Activated CD4-positive, CD25-positive, alpha-beta regulatory T cell (primary cell): ENCODE data around the gene GOLIM4.
"Not testable (repeated sequence)": the region's sequence is repeated elsewhere in the genome, so short reads cannot be mapped to it uniquely, and the experiment has no call there.

Experiments
- DNase-seq, 4 experiments: peaks; one replicate each; lab custom pipeline; 2025; lab: John Stamatoyannopoulos, UW

GOLIM4 gene

GRCh38 chr3:168047190-168047795, 48.4 kb downstream of the GOLIM4 start:
- DNase-seq: no peak

- DNase-seq: no peak
These were observed 51.7 kb downstream of the GOLIM4 start for GRCh38 chr3:168044049-168044448.

- no peak for DNase-seq
These were observed 55.0 kb downstream of the GOLIM4 start for GRCh38 chr3:168040607-168041208.

- DNase-seq: no peak
These were observed 58.7 kb downstream of the GOLIM4 start for GRCh38 chr3:168037020-168037419.

GRCh38 chr3:168036619-168037018, 59.1 kb downstream of the GOLIM4 start:
- DNase-seq: no peak

- DNase-seq: no peak
These were observed 61.4 kb downstream of the GOLIM4 start for GRCh38 chr3:168034152-168034928.

GRCh38 chr3:168030577-168030976, 65.1 kb downstream of the GOLIM4 start:
- DNase-seq: no peak

GRCh38 chr3:168029705-168030104, 66.0 kb downstream of the GOLIM4 start:
- no peak for DNase-seq

- no peak for DNase-seq
These were observed 67.6 kb downstream of the GOLIM4 start for GRCh38 chr3:168028086-168028485.

GRCh38 chr3:168026764-168027163, 69.0 kb downstream of the GOLIM4 start:
- DNase-seq: no peak

- no peak for DNase-seq
These were observed 70.6 kb downstream of the GOLIM4 start for GRCh38 chr3:168025076-168025475.

GRCh38 chr3:168024537-168024941, 71.2 kb downstream of the GOLIM4 start:
- no peak for DNase-seq

GRCh38 chr3:168021737-168022450, 73.8 kb downstream of the GOLIM4 start:
- no peak for DNase-seq

- DNase-seq: not testable (repeated sequence)
These were observed 84.4 kb downstream of the GOLIM4 start for GRCh38 chr3:168011280-168011679.

GRCh38 chr3:168006584-168006983, 89.1 kb downstream of the GOLIM4 start:
- no peak for DNase-seq

- no peak for DNase-seq
These were observed 91.8 kb downstream of the GOLIM4 start for GRCh38 chr3:168003911-168004310.

GRCh38 chr3:168002786-168003368, 92.8 kb downstream of the GOLIM4 start:
- DNase-seq: no peak

- no peak for DNase-seq
These were observed 94.5 kb downstream of the GOLIM4 start for GRCh38 chr3:168001244-168001643.

- DNase-seq: no peak
These were observed 97.5 kb downstream of the GOLIM4 start for GRCh38 chr3:167998253-167998652.

GRCh38 chr3:167996514-167996913, 99.2 kb downstream of the GOLIM4 start:
- DNase-seq: no peak

GRCh38 chr3:167992381-167992780, 103.3 kb downstream of the GOLIM4 start:
- no peak for DNase-seq

GRCh38 chr3:167991213-167991612, 104.5 kb downstream of the GOLIM4 start:
- DNase-seq: no peak
